Panc1 (cell line): ENCODE measurements around the gene EFCAB10.

Experiments
- CTCF ChIP-seq: fragments of 450-650 bp; IDR thresholded peaks from 2 replicates; pipeline ENCODE4 v1.5.1; 2017; ENCODE audit warnings: mild to moderate bottlenecking
- POLR2AphosphoS5 ChIP-seq: IDR thresholded peaks from 2 replicates; pipeline ENCODE4 v1.6.1; 2012; ENCODE audit warnings: mild to moderate bottlenecking, low read depth, low read length, moderate library complexity
- REST ChIP-seq, 2 experiments: IDR thresholded peaks; 2 replicates each; pipeline ENCODE4 v1.6.1; 2011 to 2012; ENCODE audit warnings: low read depth in 2 of 2, control low read depth in 1 of 2, low read length in 1 of 2, mild to moderate bottlenecking in 1 of 2, moderate library complexity in 1 of 2; ENCODE audit not compliant: insufficient read depth in 1 of 2
- TCF7L2 ChIP-seq: IDR thresholded peaks from 2 replicates; pipeline ENCODE4 v1.6.1; 2011; ENCODE audit warnings: mild to moderate bottlenecking, low read depth, low read length, inconsistent platforms

GRCh38 chr7:105565190-105565589, 16.1 kb downstream of the EFCAB10 start:
- TF ChIP-seq CTCF (no peak), POLR2AphosphoS5 (no peak), REST (IDR thresholded peaks at IDR 0.05; ENCODE audit: insufficient read depth in 1 of 2, low read depth in 2 of 2, low read length in 1 of 2) (no peak), TCF7L2 (no peak)
